GM21723 (cell line): ENCODE results near the gene LRRC32.
"Not testable (repeated sequence)": the region's sequence is repeated elsewhere in the genome, so short reads cannot be mapped to it uniquely, and the experiment has no call there.

Experiments used
- ATAC-seq: cut with Tn5 transposase; IDR thresholded peaks from one replicate; pipeline ENCODE4 v1.9.1; 2021; ENCODE audit warnings: mild to moderate bottlenecking, moderate library complexity; ENCODE audit not compliant: unreplicated experiment

Gene LRRC32

DNA sequence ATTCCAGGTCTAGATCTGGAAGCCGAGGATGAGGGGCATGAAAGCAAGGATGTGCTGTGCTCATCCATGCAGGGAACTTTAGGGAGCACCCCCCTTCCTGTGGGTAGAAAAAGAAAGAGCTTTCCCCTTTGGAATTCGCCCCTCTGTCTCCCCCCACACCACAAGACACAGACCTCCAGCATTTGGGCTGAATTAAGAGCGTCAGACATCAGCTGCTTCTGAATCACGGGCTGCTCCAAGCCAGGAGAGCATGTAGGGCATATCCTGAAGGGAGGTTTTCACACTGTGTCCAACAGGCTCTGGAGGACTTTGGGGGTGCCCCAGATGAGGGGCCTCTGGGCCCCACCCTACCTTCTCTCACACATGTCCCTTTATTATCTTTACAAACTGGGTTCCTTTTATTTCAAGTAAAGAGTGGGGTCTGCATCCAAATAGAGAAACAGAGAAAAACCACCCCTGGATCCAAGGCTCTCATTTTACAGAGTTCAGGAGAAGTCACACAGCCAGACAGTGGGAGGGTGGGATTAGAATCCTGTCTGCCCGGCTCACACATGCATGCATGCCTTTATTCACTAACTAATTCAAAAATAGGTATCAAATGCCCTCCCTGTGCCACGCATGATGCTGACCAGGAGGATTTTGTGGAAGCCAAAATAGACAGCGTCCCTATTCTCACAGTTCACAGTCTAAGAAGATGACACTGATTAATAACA lies 52.8 kb downstream of the LRRC32 start:
- ATAC-seq = no peak

DNA sequence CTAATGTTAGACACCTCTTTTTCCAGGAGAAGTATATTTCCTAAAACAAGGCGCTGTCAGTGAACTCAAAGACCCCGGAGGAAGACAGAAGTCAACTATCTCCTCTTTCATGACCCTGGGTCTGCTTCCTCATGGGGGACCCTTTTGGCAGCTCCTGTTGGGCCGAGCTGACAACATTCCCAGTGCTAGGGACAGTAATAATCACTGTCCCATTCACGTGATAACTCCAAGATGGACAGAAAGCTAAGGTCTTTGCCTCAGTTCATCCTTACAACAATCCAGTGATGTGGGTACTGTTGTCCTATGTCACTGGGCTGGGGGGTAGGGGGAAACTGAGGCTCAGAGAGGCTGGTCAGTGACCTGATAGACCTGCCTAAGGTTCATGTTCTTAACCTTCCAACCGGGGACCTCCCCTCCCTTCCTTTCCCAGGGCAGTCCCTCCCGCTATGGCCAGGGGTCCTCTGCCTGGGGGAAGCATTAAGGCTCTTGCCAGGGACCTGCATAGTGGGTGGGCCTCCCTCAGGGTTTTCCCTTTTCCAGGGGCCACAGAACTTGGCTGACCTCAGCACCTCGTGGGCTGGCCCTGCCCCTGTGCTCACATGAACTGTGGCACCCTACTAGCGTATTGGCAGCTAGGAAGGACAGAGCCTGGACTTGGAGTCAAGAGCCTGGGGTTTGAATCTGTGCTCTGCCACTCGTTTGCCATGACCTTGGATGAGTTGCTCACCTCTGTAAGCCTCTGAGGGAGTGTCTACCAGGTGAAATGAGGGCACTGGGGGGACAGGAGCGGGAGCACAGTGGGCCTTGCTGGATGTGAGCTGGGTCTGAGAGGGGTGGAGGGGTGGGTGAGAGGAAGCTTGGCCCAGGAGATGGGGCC lies 53.6 kb downstream of the LRRC32 start:
- ATAC-seq = no peak

DNA sequence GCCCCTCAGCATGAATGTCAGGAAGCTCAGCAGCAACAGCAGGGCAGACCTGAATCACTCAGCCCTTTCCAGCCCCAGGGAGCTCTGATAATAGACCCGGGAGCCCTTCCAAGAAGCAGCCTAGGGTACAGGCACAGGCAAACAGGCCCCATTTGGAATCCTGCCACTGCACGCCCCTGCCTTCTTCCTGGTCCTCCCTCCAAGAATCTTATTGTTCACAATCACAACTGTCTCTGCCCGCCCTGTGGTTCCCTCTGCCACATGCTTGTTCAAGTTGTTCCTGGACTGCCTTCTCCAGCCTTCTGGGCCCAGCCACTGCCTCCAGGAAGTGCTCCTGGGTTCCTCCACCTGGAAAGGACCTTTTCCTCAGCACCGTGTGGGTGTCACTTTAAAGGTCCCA lies 54.6 kb downstream of the LRRC32 start:
- ATAC-seq = no peak

DNA sequence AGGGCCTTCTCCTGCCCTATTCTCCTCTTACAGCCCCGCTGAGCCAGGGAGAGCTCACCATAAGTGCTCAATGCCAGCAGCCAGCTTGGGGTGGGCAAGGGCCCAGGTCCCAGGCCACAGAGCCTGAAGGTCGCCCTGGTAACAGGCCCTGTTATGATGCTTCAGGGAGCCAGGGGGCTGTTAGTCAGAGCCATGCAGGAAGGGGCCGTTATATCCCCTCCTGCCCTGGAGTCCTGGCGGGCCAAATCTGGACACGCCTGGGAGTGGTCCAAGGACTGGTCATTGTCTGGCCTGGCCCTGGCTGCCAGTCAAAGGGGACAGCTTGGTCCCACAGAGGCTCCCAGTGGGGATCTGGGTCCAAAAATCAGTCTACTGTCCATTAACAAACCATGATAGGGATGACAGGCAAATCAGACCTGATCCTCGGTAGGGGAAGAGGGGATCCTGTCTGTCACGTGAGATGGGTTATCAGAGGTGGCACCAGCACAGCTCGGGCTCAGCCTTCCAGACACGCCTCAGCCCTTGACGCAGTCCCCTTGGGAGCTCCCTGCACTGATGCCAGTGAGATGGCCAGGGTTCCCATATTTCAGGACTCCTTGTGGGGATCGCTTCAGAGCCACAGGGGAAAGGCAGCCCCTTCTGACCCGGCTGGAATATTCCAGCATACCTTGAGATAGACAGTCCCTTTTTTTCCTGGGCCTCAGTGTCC lies 55.9 kb downstream of the LRRC32 start:
- ATAC-seq = no peak

DNA sequence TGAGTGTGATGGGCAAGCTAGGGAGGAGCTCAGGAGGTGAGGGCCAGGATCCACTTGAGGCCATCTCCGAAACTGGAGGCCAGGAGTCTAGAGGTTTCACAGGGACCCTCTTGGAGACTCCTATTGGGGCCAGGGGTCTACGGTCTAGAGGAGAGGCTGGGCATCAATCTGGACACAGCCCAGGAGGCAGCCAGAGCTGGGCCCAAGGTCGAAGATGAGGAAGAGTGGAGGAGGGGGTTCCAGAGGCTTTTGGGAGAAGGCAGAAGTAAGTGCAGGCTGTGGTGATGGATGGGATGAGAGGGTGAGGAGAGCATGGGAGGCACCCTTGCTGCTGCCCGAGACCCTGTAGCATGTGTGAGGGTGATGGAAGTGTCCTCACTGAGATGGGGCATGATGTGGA lies 56.6 kb downstream of the LRRC32 start:
- ATAC-seq = no peak

DNA sequence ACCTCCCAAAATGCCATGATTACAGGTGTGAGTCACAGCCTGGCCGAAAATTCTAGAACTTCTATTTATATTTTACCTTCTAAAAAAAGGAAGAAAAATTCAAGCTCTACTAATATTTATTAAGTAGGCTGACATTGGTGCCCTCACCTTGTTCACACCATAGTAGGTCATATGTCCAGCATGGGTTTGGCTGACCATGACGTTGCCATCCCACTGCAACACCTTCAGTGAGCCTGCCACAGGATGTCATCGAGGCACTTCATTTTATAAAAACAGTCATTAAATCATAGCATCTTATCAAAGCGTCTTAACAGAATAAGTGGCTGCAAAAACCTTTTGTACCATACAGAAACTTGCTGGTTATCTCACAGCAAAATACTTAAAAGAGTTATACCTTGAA lies 58.3 kb downstream of the LRRC32 start:
- ATAC-seq = no peak

DNA sequence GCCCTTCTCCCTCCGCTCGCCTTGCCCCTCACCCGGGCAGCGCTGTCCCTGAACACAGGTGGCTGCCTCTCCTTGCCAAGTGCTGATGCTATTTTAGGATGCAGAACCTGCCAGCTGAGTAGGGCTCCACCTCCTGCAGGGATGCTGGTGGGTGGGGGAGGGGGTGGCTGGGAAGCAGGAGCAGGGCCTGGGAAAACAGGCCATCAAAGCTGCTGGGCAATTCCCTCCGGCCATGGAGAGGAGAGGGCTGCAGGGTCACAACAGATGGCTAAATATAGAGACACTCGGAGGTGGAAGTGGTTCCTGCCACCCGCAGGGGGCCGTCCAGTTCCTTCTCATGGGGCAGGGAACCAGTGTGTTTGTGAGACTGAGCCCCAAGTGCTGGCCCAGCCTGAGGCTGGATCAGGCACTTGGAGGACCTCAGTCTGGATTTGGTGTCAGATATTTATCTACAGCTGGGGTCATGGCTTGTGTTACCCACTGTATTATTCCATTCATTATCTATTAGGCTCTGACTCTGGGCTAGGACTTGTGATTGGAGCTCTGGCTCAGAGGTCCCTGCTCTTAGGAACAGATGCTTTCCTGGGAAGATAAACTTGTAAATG lies 59.6 kb downstream of the LRRC32 start:
- ATAC-seq = no peak

DNA sequence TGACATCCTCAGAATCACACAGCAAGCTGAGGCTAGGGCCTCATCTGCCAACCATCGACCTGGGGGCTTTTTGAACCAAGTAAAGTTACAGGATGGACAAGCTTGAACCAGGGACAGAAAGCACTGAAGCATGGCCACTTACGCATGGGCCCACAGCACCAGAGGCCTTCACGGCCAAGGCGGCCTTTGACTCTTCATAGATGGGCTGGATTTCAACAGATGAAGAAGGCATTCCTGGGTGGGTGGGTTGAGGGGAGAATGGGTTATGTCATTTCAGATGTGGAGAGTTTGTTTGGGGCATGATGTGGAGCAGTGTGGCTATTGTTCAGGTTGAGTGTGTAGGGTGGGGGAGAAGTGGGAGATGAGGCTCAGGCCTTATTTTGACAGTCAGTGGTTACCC lies 60.2 kb downstream of the LRRC32 start:
- ATAC-seq = no peak

DNA sequence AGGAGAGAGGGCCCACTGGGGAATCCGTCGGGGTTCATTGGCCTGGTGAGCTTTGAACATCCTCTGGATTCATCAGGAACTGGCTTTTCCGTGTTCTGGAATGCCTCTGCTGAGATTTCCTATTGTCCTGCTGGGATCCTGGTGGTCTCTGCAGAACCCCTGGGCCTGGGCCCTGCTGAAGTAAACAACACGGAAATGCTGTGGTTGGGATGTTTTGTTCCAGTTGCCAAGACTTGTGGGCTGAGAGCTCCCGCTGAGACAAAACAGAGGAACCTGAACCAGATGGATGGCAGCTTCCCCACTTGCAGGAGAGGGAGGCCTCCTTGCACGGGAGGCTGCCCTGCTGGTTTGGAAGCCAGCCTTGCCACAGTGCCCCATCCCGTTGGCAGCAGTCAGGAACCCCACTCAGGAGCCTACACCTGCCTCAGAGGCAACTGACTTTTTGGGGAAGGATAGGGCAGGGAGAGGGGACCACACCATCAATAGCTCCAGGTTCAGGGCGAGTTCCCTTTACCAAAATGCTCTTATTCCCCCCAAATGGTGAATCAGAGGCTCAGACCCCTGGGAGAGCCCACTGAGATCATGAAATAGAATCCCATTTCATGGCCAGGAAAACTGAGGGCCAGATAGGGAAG lies 60.7 kb downstream of the LRRC32 start:
- no peak for ATAC-seq

DNA sequence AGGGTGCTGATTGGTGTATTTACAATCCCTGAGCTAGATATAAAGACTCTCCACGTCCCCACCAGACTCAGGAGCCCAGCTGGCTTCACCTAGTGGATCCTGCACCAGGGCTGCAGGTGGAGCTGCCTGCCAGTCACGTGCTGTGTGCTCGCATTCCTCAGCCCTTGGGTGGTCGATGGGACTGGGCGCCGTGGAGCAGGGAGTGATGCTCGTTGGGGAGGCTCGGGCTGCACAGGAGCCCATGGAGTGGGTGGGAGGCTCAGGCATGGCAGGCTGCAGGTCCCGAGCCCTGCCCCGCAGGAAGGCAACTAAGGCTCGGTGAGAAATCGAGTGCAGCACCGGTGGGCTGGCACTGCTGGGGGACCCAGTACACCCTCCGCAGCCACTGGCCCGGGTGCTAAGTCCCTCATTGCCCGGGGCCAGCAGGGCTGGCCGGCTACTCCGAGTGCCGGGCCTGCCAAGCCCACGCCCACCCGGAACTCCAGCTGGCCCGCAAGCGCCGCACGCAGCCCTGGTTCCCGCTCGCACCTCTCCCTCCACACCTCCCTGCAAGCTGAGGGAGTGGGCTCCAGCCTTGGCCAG lies 61.6 kb downstream of the LRRC32 start:
- not testable (repeated sequence) for ATAC-seq

DNA sequence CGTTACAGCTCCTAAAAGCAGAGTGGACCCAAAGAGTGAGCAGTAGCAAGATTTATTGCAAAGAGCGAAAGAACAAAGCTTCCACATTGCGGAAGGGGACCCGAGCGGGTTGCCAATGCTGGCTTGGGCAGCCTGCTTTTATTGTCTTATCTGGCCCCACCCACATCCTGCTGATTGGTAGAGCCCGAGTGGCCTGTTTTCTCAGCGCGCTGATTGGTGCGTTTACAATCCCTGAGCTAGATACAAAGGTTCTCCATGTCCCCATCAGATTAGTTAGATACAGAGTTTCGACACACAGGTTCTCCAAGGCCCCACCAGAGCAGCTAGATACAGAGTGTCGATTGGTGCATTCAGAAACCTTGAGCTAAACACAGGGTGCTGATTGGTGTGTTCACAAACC lies 62.3 kb downstream of the LRRC32 start:
- not testable (repeated sequence) for ATAC-seq
